GM23248 (cell line): ENCODE data around the gene FERMT3. TPM values are rescaled to one million over a fixed set of nuclear protein-coding genes. Genes with fewer than 3 reads are reported as not detected.

Experiments
- DNase-seq: peaks from one replicate; pipeline ENCODE4 v3.0.0-alpha.2; 2015
- H2AFZ ChIP-seq: fragments of 200-600 bp; sonication (generic); 2 replicates; pipeline ENCODE4 v1.6.1; 2016; ENCODE audit warnings: antibody characterized with exemption
- H3F3A ChIP-seq: fragments of 200-600 bp; sonication (generic); 2 replicates; pipeline ENCODE4 v1.6.1; 2016; ENCODE audit warnings: mild to moderate bottlenecking, antibody characterized with exemption, mixed run types; ENCODE audit not compliant: insufficient read depth
- H3K27ac ChIP-seq: fragments of 200-600 bp; sonication (generic); 2 replicates; pipeline ENCODE4 v1.5.1; 2016; ENCODE audit warnings: mild to moderate bottlenecking
- H3K27me3 ChIP-seq: fragments of 200-600 bp; sonication (generic); replicated peaks from 2 replicates; pipeline ENCODE4 v1.6.1; 2016; ENCODE audit warnings: mild to moderate bottlenecking; ENCODE audit not compliant: insufficient read depth
- H3K36me3 ChIP-seq: fragments of 200-600 bp; sonication (generic); 2 replicates; pipeline ENCODE4 v1.6.1; 2016; ENCODE audit warnings: low read depth, mild to moderate bottlenecking
- H3K4me1 ChIP-seq: fragments of 200-600 bp; sonication (generic); 2 replicates; pipeline ENCODE4 v1.6.1; 2016; ENCODE audit warnings: mild to moderate bottlenecking; ENCODE audit not compliant: insufficient read depth
- H3K4me2 ChIP-seq: fragments of 200-600 bp; sonication (generic); one replicate; pipeline ENCODE4 v1.6.1; 2016; ENCODE audit warnings: mild to moderate bottlenecking; ENCODE audit not compliant: unreplicated experiment
- H3K4me3 ChIP-seq: fragments of 200-600 bp; sonication (generic); 2 replicates; pipeline ENCODE4 v1.5.1; 2016; ENCODE audit warnings: mild to moderate bottlenecking
- H3K79me2 ChIP-seq: fragments of 200-600 bp; sonication (generic); 2 replicates; pipeline ENCODE4 v1.6.1; 2016; ENCODE audit warnings: mild to moderate bottlenecking; ENCODE audit not compliant: insufficient read depth
- H3K9ac ChIP-seq: fragments of 200-600 bp; sonication (generic); 2 replicates; pipeline ENCODE4 v1.6.1; 2016; ENCODE audit warnings: mild to moderate bottlenecking
- H3K9me2 ChIP-seq: fragments of 200-600 bp; sonication (generic); 2 replicates; pipeline ENCODE4 v1.6.1; 2016; ENCODE audit warnings: mixed run types, mild to moderate bottlenecking, moderate library complexity; ENCODE audit not compliant: insufficient read depth
- H3K9me3 ChIP-seq: fragments of 200-600 bp; sonication (generic); one replicate; pipeline ENCODE4 v1.6.1; 2017; ENCODE audit warnings: low read depth
- H4K20me1 ChIP-seq: fragments of 200-600 bp; sonication (generic); 2 replicates; pipeline ENCODE4 v1.6.0; 2016; ENCODE audit not compliant: insufficient read depth
- EZH2 ChIP-seq: fragments of 200-600 bp; sonication (generic); IDR thresholded peaks from 2 replicates; pipeline ENCODE4 v1.6.1; 2018; ENCODE audit warnings: antibody characterized with exemption, mild to moderate bottlenecking; ENCODE audit not compliant: insufficient read depth, poor library complexity, severe bottlenecking
- EZH2phosphoT487 ChIP-seq: fragments of 200-600 bp; sonication (generic); IDR thresholded peaks from 2 replicates; pipeline ENCODE4 v1.6.1; 2018; ENCODE audit warnings: antibody characterized with exemption, moderate library complexity, mild to moderate bottlenecking, low read depth; ENCODE audit not compliant: insufficient read depth
- WGBS, 2 experiments: methylation state at CpG; one replicate each; pipeline ENCODE4 v1.1.6; 2015 to 2017; ENCODE audit warnings: low lambda C conversion rate in 2 of 2, low coverage in 1 of 2; ENCODE audit errors: missing lambda C conversion rate in 2 of 2; 5-methylcytosine and 5-hydroxymethylcytosine counted together
- in situ Hi-C: fragments of 300-500 bp; cut with MboI; formaldehyde crosslinking; loops from 2 replicates; pipeline ENCODE4 v1.15.0; 2020
- polyA plus RNA-seq: library from polyadenylated mRNA; unstranded; fragments of >200 nt; fragmentation: Nextera tagmentation; extraction: Ambion mirVana; gene quantifications from 2 replicates; pipeline ENCODE4 v1.2.1, GENCODE V29; 2016
- total RNA-seq: library from RNA; depleted of rRNA; stranded (reverse); fragments of >200 nt; shearing (Covaris generic); gene quantifications from 2 replicates; pipeline ENCODE4 v1.2.3, GENCODE V29; 2014; rRNA removed

Gene FERMT3
- total and polyA plus RNA-seq, 2 experiments from 2014 or later: 1.5 to 3.9 TPM

DNA sequence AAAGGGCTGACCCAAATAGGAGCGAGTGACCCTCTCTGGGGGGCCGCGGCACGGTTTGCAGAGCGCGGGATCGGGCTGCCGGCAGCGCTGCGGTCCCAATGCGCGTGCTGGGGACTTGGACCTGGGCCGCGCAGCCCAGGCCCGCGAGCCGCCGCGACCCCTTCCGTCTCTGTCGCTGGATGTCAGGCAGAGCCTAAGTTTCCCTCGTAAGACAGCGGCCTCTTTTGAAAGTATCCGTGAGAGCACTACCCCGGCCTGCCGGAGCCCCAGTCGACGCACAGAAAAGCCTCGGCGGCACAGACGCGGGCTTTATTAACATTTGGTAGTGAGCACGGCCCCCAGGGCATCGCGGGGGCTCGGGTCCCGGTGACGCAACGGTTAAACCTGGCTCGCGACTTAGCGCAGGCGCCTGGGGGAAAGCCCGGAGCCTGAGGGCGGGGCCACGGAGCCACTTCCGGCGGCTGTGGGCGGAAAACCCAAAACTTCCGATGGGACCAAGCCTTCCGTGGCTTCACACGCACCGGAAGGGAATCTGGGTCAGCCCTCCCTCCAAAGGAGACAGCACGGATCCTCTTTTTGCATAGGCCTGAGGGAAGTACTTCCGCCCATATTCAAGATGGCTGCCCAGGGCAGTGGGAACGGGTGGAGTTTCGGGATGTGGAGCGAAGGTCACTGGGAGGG, 63.2 kb downstream of the FERMT3 start:
- Histone ChIP-seq H3K4me3 (peak overlapping the region; percentile 87), H3K9ac (peak overlapping the region; percentile 84), H4K20me1 (no peaks in the 10 kb centered on the region), H3K4me1 (peaks cover 23% of the 10 kb centered on the region), H2AFZ (peak overlapping the region; percentile 62), H3K9me3 (no peaks in the 10 kb centered on the region), H3K36me3 (no peaks in the 10 kb centered on the region), H3K4me2 (peak overlapping the region; percentile 83), H3K9me2 (no peaks in the 10 kb centered on the region), H3K27me3 (no peaks in the 10 kb centered on the region), H3K27ac (peak overlapping the region; percentile 83), H3K79me2 (peaks cover 30% of the 10 kb centered on the region), H3F3A (peaks cover 23% of the 10 kb centered on the region)
- 1% methylated on average over 48 to 58 of the region's 58 CpGs for WGBS, 2 experiments
- TF ChIP-seq EZH2phosphoT487: no peak
- TF ChIP-seq EZH2: no peak
- DNase-seq: peak; percentile 100
- in situ Hi-C loops: no loop called here

Other genes with a start within 250 kb of the FERMT3 start
- gene COX8A, start 232.1 kb upstream of the FERMT3 start, total RNA-seq: 358 and 388 TPM in 2 replicates
- gene COX8A, start 232.1 kb upstream of the FERMT3 start, polyA plus RNA-seq: 397 and 417 TPM in 2 replicates
- 35.5 and 48.3 TPM in 2 replicates for gene OTUB1, start 220.3 kb upstream of the FERMT3 start, total RNA-seq
- 123 and 130 TPM in 2 replicates for gene OTUB1, start 220.3 kb upstream of the FERMT3 start, polyA plus RNA-seq
- gene FLRT1, start 170.8 kb upstream of the FERMT3 start, total RNA-seq: 0.22 TPM in 1 of 2 replicates, not detected in the other
- 0.09 TPM in 1 of 2 replicates, not detected in the other for gene FLRT1, start 170.8 kb upstream of the FERMT3 start, polyA plus RNA-seq
- 21.0 and 403 TPM in 2 replicates for gene MACROD1, start 40.6 kb upstream of the FERMT3 start, total RNA-seq
- gene MACROD1, start 40.6 kb upstream of the FERMT3 start, polyA plus RNA-seq: 18.6 and 21.2 TPM in 2 replicates
- gene STIP1, start 20.6 kb upstream of the FERMT3 start, total RNA-seq: 115 and 123 TPM in 2 replicates
- 128 and 132 TPM in 2 replicates for gene STIP1, start 20.6 kb upstream of the FERMT3 start, polyA plus RNA-seq
- gene TRPT1, start 19.5 kb downstream of the FERMT3 start, total RNA-seq: 53.7 and 66.0 TPM in 2 replicates
- 50.7 and 54.7 TPM in 2 replicates for gene TRPT1, start 19.5 kb downstream of the FERMT3 start, polyA plus RNA-seq
- 75.9 and 97.9 TPM in 2 replicates for gene NUDT22, start 19.6 kb downstream of the FERMT3 start, total RNA-seq
- 74.5 and 78.9 TPM in 2 replicates for gene NUDT22, start 19.6 kb downstream of the FERMT3 start, polyA plus RNA-seq
- 2.7 and 11.0 TPM in 2 replicates for gene DNAJC4, start 23.8 kb downstream of the FERMT3 start, total RNA-seq
- 33.4 and 34.7 TPM in 2 replicates for gene DNAJC4, start 23.8 kb downstream of the FERMT3 start, polyA plus RNA-seq
- 17.7 and 27.8 TPM in 2 replicates for gene VEGFB, start 27.9 kb downstream of the FERMT3 start, total RNA-seq
- gene VEGFB, start 27.9 kb downstream of the FERMT3 start, polyA plus RNA-seq: 21.6 and 22.6 TPM in 2 replicates
- 40.7 and 54.4 TPM in 2 replicates for gene FKBP2, start 34.4 kb downstream of the FERMT3 start, total RNA-seq
- gene FKBP2, start 34.4 kb downstream of the FERMT3 start, polyA plus RNA-seq: 185 and 188 TPM in 2 replicates
- 231 and 239 TPM in 2 replicates for gene PPP1R14B, start 40.2 kb downstream of the FERMT3 start, total RNA-seq
- gene PPP1R14B, start 40.2 kb downstream of the FERMT3 start, polyA plus RNA-seq: 115 and 150 TPM in 2 replicates
- 32.7 and 41.7 TPM in 2 replicates for gene PLCB3, start 44.8 kb downstream of the FERMT3 start, total RNA-seq
- 6.5 and 7.5 TPM in 2 replicates for gene PLCB3, start 44.8 kb downstream of the FERMT3 start, polyA plus RNA-seq
- gene BAD, start 77.9 kb downstream of the FERMT3 start, total RNA-seq: 94.8 and 170 TPM in 2 replicates
- 146 and 159 TPM in 2 replicates for gene BAD, start 77.9 kb downstream of the FERMT3 start, polyA plus RNA-seq
- gene GPR137, start 79.1 kb downstream of the FERMT3 start, total RNA-seq: 20.9 and 37.6 TPM in 2 replicates
- 35.7 and 37.0 TPM in 2 replicates for gene GPR137, start 79.1 kb downstream of the FERMT3 start, polyA plus RNA-seq
- gene KCNK4, start 84.6 kb downstream of the FERMT3 start, total RNA-seq: not detected in 2 replicates
- gene KCNK4, start 84.6 kb downstream of the FERMT3 start, polyA plus RNA-seq: 0.13 TPM in 1 of 2 replicates, not detected in the other
- gene CATSPERZ, start 93.6 kb downstream of the FERMT3 start, total RNA-seq: not detected in 2 replicates
- not detected in 2 replicates for gene CATSPERZ, start 93.6 kb downstream of the FERMT3 start, polyA plus RNA-seq
- 38.6 and 41.9 TPM in 2 replicates for gene ESRRA, start 98.8 kb downstream of the FERMT3 start, total RNA-seq
- gene ESRRA, start 98.8 kb downstream of the FERMT3 start, polyA plus RNA-seq: 17.2 and 18.1 TPM in 2 replicates
- gene TRMT112, start 110.8 kb downstream of the FERMT3 start, total RNA-seq: 161 and 183 TPM in 2 replicates
- 269 and 282 TPM in 2 replicates for gene TRMT112, start 110.8 kb downstream of the FERMT3 start, polyA plus RNA-seq
- 243 and 260 TPM in 2 replicates for gene PRDX5, start 111.4 kb downstream of the FERMT3 start, total RNA-seq
- 436 and 451 TPM in 2 replicates for gene PRDX5, start 111.4 kb downstream of the FERMT3 start, polyA plus RNA-seq
- 1.8 TPM in 2 replicates for gene CCDC88B, start 133.5 kb downstream of the FERMT3 start, total RNA-seq
- 2.6 and 3.1 TPM in 2 replicates for gene CCDC88B, start 133.5 kb downstream of the FERMT3 start, polyA plus RNA-seq
- 61.0 and 81.8 TPM in 2 replicates for gene RPS6KA4, start 152.4 kb downstream of the FERMT3 start, total RNA-seq
- 12.2 and 13.6 TPM in 2 replicates for gene RPS6KA4, start 152.4 kb downstream of the FERMT3 start, polyA plus RNA-seq